GM21737 (cell line): ENCODE results near the gene ITGA1.
"Not testable (repeated sequence)": the region's sequence is repeated elsewhere in the genome, so short reads cannot be mapped to it uniquely, and the experiment has no call there.

Source experiments
- ATAC-seq: cut with Tn5 transposase; IDR thresholded peaks from one replicate; pipeline ENCODE4 v1.9.1; 2021; ENCODE audit warnings: mild to moderate bottlenecking, moderate library complexity; ENCODE audit not compliant: unreplicated experiment

Gene ITGA1

GRCh38 chr5:52800394-52801213 is 12.9 kb downstream of the ITGA1 start:
- ATAC-seq, result peak; percentile 39

GRCh38 chr5:52801329-52801728 is 13.6 kb downstream of the ITGA1 start:
- ATAC-seq, result no peak

DNA sequence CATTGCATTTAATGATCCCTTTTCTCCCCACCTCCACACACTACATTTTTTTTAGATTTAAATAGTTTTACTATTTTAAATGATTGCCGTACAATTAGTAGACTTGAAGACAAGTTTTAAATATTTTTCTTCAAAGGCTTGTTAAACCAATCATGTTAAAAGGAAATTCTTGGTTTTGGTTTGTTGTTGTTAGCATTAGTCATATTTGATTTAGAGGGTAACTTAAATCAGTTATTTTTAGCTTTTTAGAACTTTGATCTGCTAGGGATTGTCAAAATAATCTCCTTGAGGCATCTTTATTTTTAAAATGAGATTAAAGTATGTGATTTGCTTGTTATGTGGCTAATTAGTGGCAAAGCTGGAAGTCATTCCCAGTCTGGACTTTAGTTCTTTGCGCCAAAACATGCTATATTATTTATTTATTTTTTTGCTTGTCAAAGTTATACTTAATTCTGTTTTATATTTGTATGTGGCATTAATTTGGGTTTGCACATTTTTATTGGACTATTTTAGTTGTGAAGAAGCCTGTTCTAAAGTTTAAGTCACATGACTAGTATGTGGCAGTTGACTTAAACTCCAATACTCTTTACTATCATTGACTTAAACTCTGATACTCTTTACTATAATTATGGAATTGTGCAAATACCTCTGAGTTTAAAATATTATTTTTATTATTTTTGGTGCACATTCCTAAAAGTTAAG is 14.7 kb downstream of the ITGA1 start:
- ATAC-seq, result no peak

DNA sequence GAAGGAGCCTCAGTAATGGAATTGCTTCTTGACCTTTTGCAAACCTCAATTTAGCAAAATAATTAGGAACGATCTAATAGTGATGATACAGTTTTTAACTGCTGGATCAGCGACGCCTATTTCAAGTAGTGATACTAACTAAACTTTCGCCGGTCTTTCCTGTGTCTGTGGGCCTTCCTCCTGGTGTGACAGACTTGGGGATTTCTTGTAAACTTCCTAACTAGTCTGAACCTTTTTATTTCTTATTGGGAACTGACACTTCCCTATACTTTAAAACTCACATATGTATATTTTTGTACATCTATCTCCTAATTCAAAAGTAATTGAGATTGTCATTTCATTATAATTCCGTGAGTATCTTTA is 15.2 kb downstream of the ITGA1 start:
- ATAC-seq, result no peak

DNA sequence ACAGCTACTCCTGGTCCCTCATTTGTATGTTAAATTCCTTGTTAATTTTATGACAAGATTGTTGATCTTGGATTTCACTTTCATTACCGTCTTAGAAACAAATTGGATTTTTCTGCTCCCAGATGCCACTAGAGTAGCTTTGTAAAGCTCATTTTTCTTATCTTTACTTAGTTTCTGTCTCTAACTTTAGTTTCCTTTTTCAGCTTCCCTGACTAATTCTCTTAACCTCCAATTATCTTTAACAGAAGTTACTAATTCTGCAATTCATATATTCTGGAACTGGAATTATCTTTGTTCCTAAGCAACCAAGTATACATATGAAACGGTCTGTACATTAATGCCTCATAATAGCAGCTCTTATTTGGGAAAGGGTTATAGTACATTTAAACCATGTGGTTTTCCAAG is 16.7 kb downstream of the ITGA1 start:
- no peak for ATAC-seq

DNA sequence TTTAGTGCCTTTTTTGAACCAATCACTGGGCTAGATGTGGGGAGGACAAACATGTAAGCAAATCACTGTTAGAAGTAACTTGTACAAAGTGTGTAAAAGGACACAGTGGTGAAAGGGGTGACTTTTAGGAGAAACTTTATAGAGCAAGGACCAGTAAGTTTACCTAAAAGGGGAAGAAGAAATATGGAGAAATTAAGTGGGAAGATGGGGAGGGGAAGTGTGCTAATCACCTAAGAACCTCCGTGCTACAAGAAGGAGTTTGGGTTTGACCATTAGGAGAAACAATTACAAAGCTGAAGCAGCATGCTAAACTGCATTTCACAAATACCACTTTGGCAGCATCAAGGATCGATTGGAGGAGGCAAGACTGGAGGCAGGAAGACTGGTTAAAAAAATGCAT is 17.3 kb downstream of the ITGA1 start:
- no peak for ATAC-seq

GRCh38 chr5:52805615-52806014 is 17.9 kb downstream of the ITGA1 start:
- ATAC-seq, result no peak

- no peak for ATAC-seq
These were observed 19.3 kb downstream of the ITGA1 start for GRCh38 chr5:52807037-52807436.

- no peak for ATAC-seq
These were observed 20.0 kb downstream of the ITGA1 start for GRCh38 chr5:52807723-52808122.

- no peak for ATAC-seq
These were observed 20.7 kb downstream of the ITGA1 start for GRCh38 chr5:52808316-52808901.

DNA sequence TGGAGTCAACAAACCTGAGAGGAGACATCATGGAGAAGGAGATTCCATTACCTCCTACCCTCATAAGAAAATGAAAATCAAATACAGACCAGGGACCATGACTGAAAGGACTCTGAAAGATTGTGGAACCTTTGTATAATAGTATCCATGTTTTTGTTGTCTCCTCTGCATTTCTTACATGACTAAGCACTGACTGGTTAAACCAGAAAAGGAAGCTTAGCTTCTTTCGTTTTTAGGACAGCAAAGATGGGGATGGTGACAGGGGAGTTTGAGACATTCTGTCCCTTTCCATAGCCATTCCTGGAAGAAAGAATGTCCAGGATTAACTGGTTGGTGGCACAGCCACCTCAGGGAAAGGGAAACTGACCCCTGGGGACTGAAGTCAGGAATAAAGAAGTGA is 22.2 kb downstream of the ITGA1 start:
- no peak for ATAC-seq

DNA sequence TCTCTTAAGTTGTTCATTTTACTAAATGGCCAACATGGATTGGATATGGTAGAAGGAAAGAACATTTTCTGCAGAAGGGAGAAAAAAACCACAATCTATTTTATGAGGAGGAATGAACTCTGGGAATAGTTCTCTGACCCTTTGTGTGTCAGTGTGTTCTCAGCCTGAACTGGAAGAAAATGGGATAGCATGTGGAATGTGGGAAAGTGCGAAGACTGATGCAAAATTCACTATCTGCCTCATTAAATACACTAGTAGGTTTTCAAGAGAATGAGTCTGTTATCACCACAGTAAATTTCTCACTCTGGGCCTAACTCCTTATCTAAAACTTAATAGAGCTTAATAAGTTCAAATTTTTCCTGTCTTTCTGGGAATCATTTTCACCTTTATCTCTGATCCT is 22.7 kb downstream of the ITGA1 start:
- no peak for ATAC-seq

GRCh38 chr5:52811067-52811749 is 23.5 kb downstream of the ITGA1 start:
- ATAC-seq, result no peak

DNA sequence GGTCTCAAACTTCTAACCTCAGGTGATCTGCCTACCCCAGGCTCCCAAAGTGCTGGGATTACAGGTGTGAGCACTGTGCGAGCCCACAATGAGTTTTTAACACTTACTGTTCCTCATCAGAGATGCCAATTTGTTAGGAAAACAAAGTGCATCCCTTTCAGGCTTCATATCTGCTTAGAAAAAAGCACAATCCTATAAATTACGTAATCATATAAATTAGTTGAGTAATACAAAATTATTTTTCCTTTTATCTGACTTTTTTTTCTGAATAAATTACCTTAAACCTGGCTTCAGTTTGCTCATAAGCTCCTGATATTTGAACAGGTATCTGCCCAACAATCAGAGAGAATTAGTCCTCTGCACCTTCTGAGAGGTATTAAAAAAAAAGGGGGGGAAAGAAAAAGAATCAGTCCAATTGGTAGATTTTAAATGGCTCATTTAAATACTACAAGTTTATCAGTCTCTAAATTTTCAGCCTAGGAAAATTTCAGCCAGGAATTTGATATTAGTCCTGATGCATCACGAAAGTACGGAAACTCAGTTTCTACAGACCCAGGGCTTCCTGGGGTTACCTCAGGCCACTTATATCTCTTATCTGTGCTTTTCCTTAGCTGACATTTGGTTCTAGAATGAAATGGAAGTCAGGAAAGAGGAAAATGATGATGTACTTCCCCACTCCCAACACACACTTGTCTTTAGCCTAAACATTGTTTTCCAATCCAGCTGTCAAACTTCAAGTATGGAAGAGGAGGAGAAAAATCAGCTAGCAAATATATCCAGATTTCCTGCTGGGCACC is 26.8 kb downstream of the ITGA1 start:
- ATAC-seq, result no peak

DNA sequence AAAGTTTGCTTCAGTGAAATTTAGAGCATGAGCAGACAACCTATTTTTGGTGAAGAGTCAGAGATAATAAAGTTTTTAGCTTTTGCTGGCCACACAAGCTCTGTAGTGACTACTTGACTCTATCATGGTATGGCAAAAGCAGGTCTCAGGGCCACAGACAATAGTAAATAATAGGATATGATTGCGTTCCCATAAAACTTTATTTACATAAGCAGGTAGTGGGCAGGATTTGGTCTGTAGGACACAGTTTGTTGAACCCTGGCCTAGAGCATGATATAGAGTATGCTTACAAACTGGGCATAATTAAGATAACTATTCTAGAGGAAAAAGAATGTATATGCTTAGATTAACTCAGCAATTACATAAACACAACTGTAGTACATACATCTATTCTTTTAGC is 30.1 kb downstream of the ITGA1 start:
- ATAC-seq, result no peak

DNA sequence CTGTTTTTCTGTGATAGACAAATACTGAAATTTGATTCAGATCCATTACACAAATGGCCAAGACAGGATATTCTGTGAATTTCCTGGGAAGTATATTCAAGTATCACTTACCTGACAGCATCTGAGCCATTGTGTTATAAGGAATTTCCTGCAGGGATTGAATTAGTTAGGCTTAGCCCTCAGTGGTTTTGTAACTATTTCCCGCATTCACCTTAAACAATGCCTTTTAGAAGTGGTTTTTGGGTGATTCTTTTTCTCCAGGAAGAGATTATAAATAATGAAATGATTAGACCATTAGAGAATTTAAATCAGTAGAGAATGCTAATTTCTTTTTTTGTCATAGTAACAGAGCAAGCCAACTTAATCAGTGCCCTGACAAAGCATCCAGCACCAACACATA is 30.6 kb downstream of the ITGA1 start:
- ATAC-seq, result no peak

DNA sequence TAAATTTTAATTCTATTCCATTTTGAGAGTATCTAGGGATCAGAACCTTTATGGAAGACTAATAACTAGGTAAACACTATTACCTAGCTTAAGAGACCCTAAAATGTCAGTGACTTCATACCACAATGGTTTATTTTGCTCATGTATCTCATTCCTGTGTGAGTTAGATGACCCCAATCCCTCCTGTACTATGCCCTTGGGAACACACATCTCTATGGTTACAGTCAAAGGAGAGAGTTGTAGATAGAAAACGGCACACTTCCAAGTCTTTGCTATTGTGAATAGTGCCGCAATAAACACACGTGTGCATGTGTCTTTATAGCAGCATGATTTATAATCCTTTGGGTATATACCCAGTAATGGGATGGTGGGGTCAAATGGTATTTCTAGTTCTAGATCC is 31.1 kb downstream of the ITGA1 start:
- not testable (repeated sequence) for ATAC-seq

GRCh38 chr5:52821901-52822300 is 34.2 kb downstream of the ITGA1 start:
- no peak for ATAC-seq

- no peak for ATAC-seq
These were observed 34.7 kb downstream of the ITGA1 start for GRCh38 chr5:52822437-52822836.

DNA sequence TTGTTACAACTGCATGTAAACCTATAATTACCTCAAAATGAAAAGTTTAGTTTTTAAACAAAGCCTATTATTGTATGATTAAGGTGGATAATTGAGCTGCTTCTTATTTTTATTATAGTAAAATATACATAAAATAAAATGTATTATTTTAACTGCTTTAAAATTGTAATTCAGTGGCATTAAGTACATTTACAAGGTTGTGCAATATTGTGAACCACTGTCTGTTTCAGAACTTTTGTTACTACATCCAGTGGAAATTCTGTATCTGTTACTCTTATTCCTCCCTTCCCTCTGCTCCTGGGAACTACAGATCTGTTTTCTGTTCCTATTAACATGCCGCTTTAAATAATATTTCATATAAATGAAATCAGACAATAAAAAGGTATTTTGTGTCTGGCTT is 37.1 kb downstream of the ITGA1 start:
- no peak for ATAC-seq

DNA sequence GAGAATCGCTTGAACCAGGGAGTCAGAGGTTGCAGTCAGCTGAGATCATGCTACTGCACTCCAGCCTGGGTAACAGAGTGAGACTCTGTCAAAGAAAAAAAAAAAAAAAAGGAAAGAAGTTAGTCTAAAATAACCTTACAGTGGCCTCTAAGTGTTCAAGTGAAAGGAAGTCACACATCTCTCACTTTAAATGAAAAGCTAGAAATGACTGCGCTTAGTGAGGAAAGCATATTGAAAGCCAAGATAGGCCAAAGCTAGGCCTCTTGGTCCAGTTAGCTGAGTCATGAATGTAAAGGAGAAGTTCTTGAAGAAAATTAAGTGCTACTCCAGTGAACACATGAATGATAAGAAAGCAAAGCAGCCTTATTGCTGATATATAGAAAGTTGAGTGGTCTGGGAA is 38.1 kb downstream of the ITGA1 start:
- peak; percentile 89 for ATAC-seq
